MM.1S (cell line): ENCODE data around the gene TRIM66.

Experiments
- DNase-seq: peaks from one replicate; pipeline ENCODE4 v3.0.0-alpha.2; 2015
- H2AFZ ChIP-seq: fragments of 300-600 bp; sonication (generic); 2 replicates; pipeline ENCODE4 v1.6.0; 2016; ENCODE audit warnings: antibody characterized with exemption, low read length
- H3F3A ChIP-seq: fragments of 300-600 bp; sonication (generic); 2 replicates; pipeline ENCODE4 v1.6.1; 2016; ENCODE audit warnings: mild to moderate bottlenecking, antibody characterized with exemption, low read length, moderate library complexity, mixed read lengths; ENCODE audit not compliant: insufficient read depth
- H3K27ac ChIP-seq: fragments of 300-600 bp; sonication (generic); 2 replicates; pipeline ENCODE4 v1.5.1; 2016; ENCODE audit warnings: mild to moderate bottlenecking, low read length
- H3K27me3 ChIP-seq: fragments of 300-600 bp; sonication (generic); replicated peaks from 2 replicates; pipeline ENCODE4 v1.6.0; 2016; ENCODE audit warnings: low read length; ENCODE audit not compliant: insufficient read depth
- H3K36me3 ChIP-seq: fragments of 300-600 bp; sonication (generic); replicated peaks from 2 replicates; pipeline ENCODE4 v1.6.1; 2016; ENCODE audit warnings: mild to moderate bottlenecking, low read length, mixed read lengths; ENCODE audit not compliant: insufficient read depth
- H3K4me1 ChIP-seq: fragments of 300-600 bp; sonication (generic); 2 replicates; pipeline ENCODE4 v1.6.1; 2016; ENCODE audit warnings: low read length, mixed read lengths
- H3K4me2 ChIP-seq: fragments of 300-600 bp; sonication (generic); 2 replicates; pipeline ENCODE4 v1.6.0; 2016; ENCODE audit warnings: low read depth, low read length
- H3K4me3 ChIP-seq: fragments of 300-600 bp; sonication (generic); 2 replicates; pipeline ENCODE4 v1.5.1; 2016; ENCODE audit warnings: low read length, mixed read lengths
- H3K79me2 ChIP-seq: fragments of 300-600 bp; sonication (generic); 2 replicates; pipeline ENCODE4 v1.6.1; 2016; ENCODE audit warnings: mixed run types, low read length, mixed read lengths
- H3K9ac ChIP-seq: fragments of 300-600 bp; sonication (generic); 2 replicates; pipeline ENCODE4 v1.6.1; 2016; ENCODE audit warnings: low read length, mixed read lengths
- H3K9me2 ChIP-seq: fragments of 300-600 bp; sonication (generic); replicated peaks from 2 replicates; pipeline ENCODE4 v1.6.1; 2016; ENCODE audit warnings: mild to moderate bottlenecking, low read length, mixed read lengths; ENCODE audit not compliant: insufficient read depth
- H3K9me3 ChIP-seq: fragments of 300-600 bp; sonication (generic); replicated peaks from 2 replicates; pipeline ENCODE4 v1.6.1; 2016; ENCODE audit warnings: mild to moderate bottlenecking, low read length, mixed read lengths; ENCODE audit not compliant: insufficient read depth
- H4K20me1 ChIP-seq: fragments of 300-600 bp; sonication (generic); 2 replicates; pipeline ENCODE4 v1.6.1; 2016; ENCODE audit warnings: mild to moderate bottlenecking, low read length, moderate library complexity, mixed read lengths; ENCODE audit not compliant: insufficient read depth
- EZH2 ChIP-seq: fragments of 300-600 bp; sonication (generic); optimal IDR thresholded peaks from 2 replicates; pipeline ENCODE3; 2017; ENCODE audit warnings: low read depth, mild to moderate bottlenecking, antibody characterized with exemption, low read length, mixed read lengths
- EZH2phosphoT487 ChIP-seq: fragments of 300-600 bp; sonication (generic); IDR thresholded peaks from 2 replicates; pipeline ENCODE4 v1.6.1; 2018; ENCODE audit warnings: antibody characterized with exemption, low read length
- TF ChIP-seq, protein P1 (sequence below): fragments of 300-600 bp; sonication (generic); IDR thresholded peaks from 2 replicates; pipeline ENCODE4 v1.5.1; 2016; ENCODE audit warnings: antibody characterized with exemption, low read length, mixed read lengths

TRIM66 gene

GRCh38 chr11:8706673-8707432 is 24.4 kb upstream of the TRIM66 start:
- H4K20me1 ChIP-seq = no peaks in the 10 kb centered on the region
- H3K9me2 ChIP-seq = no peaks in the 10 kb centered on the region
- H3K4me2 ChIP-seq = no peak overlapping the region
- no peak for DNase-seq
- H3K4me1 ChIP-seq = no peaks in the 10 kb centered on the region
- no peak overlapping the region for H2AFZ ChIP-seq
- no peaks in the 10 kb centered on the region for H3K9me3 ChIP-seq
- no peaks in the 10 kb centered on the region for H3F3A ChIP-seq
- H3K27me3 ChIP-seq = no peaks in the 10 kb centered on the region
- no peaks in the 10 kb centered on the region for H3K36me3 ChIP-seq
- no peaks in the 10 kb centered on the region for H3K79me2 ChIP-seq
- no peak overlapping the region for H3K9ac ChIP-seq
- H3K27ac ChIP-seq = no peak overlapping the region
- TF ChIP-seq EZH2phosphoT487 = no peak
- TF ChIP-seq, protein P1, sequence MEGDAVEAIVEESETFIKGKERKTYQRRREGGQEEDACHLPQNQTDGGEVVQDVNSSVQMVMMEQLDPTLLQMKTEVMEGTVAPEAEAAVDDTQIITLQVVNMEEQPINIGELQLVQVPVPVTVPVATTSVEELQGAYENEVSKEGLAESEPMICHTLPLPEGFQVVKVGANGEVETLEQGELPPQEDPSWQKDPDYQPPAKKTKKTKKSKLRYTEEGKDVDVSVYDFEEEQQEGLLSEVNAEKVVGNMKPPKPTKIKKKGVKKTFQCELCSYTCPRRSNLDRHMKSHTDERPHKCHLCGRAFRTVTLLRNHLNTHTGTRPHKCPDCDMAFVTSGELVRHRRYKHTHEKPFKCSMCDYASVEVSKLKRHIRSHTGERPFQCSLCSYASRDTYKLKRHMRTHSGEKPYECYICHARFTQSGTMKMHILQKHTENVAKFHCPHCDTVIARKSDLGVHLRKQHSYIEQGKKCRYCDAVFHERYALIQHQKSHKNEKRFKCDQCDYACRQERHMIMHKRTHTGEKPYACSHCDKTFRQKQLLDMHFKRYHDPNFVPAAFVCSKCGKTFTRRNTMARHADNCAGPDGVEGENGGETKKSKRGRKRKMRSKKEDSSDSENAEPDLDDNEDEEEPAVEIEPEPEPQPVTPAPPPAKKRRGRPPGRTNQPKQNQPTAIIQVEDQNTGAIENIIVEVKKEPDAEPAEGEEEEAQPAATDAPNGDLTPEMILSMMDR = no peak
- TF ChIP-seq EZH2 = no peak
- no peak overlapping the region for H3K4me3 ChIP-seq

- no peaks in the 10 kb centered on the region for H3K9me2 ChIP-seq
- H3K4me1 ChIP-seq = no peaks in the 10 kb centered on the region
- H3K4me2 ChIP-seq = no peak overlapping the region
- H3K36me3 ChIP-seq = no peaks in the 10 kb centered on the region
- H3K9ac ChIP-seq = no peak overlapping the region
- no peak overlapping the region for H3K27ac ChIP-seq
- no peaks in the 10 kb centered on the region for H3K79me2 ChIP-seq
- no peak for DNase-seq
- H4K20me1 ChIP-seq = no peaks in the 10 kb centered on the region
- H3K27me3 ChIP-seq = no peaks in the 10 kb centered on the region
- H3F3A ChIP-seq = no peaks in the 10 kb centered on the region
- H3K4me3 ChIP-seq = no peak overlapping the region
- no peak overlapping the region for H2AFZ ChIP-seq
- TF ChIP-seq EZH2phosphoT487 (no peak), EZH2 (no peak)
- TF ChIP-seq, protein P1 = no peak
- H3K9me3 ChIP-seq = no peaks in the 10 kb centered on the region
These were observed 22.7 kb upstream of the TRIM66 start for GRCh38 chr11:8705146-8705545.

DNA sequence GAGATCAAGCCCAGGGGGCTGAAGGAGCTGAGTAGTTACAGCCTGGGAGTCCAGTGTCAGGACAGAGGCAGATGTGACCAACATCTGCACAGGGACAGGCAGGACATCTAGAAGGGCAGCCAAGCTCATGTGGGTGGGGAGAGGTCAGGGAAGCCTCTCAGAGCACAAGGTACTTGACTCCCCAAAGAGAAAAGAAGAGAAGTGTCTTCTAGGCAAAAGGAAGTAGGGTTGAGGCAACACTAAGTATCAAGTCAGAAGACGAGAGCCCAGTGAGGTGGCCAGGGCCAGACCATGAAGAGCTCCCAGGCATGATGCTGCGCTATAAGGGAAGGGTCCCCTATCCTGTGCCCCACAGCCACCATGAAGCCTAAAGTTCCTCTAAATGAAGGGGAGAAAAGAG is 21.7 kb upstream of the TRIM66 start:
- Histone ChIP-seq H3K27ac (no peak overlapping the region), H3K4me2 (no peak overlapping the region), H3K36me3 (no peaks in the 10 kb centered on the region)

More for the DNA sequence above, 21.7 kb upstream of the TRIM66 start:
- H3K9ac ChIP-seq = no peak overlapping the region
- H3K79me2 ChIP-seq = no peaks in the 10 kb centered on the region
- no peak overlapping the region for H3K4me3 ChIP-seq
- no peaks in the 10 kb centered on the region for H4K20me1 ChIP-seq
- no peak for DNase-seq
- H3K9me2 ChIP-seq = no peaks in the 10 kb centered on the region
- no peaks in the 10 kb centered on the region for H3K4me1 ChIP-seq
- no peak overlapping the region for H2AFZ ChIP-seq
- no peak for TF ChIP-seq EZH2phosphoT487
- no peak for TF ChIP-seq EZH2
- TF ChIP-seq, protein P1 = no peak
- H3K9me3 ChIP-seq = no peaks in the 10 kb centered on the region
- H3K27me3 ChIP-seq = no peaks in the 10 kb centered on the region
- no peaks in the 10 kb centered on the region for H3F3A ChIP-seq
